GM12872 (cell line): Measurements from ENCODE around the gene HOXD10.

Source experiments
- TF ChIP-seq, protein P1 (sequence below): IDR thresholded peaks from 3 replicates; pipeline ENCODE4 v1.5.1; 2011; ENCODE audit warnings: low read depth, mild to moderate bottlenecking, low read length, moderate library complexity; ENCODE audit not compliant: insufficient read depth

The HOXD10 gene

GRCh38 chr2:176163672-176164056 is 47.1 kb downstream of the HOXD10 start:
- TF ChIP-seq, protein P1, sequence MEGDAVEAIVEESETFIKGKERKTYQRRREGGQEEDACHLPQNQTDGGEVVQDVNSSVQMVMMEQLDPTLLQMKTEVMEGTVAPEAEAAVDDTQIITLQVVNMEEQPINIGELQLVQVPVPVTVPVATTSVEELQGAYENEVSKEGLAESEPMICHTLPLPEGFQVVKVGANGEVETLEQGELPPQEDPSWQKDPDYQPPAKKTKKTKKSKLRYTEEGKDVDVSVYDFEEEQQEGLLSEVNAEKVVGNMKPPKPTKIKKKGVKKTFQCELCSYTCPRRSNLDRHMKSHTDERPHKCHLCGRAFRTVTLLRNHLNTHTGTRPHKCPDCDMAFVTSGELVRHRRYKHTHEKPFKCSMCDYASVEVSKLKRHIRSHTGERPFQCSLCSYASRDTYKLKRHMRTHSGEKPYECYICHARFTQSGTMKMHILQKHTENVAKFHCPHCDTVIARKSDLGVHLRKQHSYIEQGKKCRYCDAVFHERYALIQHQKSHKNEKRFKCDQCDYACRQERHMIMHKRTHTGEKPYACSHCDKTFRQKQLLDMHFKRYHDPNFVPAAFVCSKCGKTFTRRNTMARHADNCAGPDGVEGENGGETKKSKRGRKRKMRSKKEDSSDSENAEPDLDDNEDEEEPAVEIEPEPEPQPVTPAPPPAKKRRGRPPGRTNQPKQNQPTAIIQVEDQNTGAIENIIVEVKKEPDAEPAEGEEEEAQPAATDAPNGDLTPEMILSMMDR: no peak

GRCh38 chr2:176164201-176164600 is 47.6 kb downstream of the HOXD10 start:
- TF ChIP-seq, protein P1: no peak

DNA sequence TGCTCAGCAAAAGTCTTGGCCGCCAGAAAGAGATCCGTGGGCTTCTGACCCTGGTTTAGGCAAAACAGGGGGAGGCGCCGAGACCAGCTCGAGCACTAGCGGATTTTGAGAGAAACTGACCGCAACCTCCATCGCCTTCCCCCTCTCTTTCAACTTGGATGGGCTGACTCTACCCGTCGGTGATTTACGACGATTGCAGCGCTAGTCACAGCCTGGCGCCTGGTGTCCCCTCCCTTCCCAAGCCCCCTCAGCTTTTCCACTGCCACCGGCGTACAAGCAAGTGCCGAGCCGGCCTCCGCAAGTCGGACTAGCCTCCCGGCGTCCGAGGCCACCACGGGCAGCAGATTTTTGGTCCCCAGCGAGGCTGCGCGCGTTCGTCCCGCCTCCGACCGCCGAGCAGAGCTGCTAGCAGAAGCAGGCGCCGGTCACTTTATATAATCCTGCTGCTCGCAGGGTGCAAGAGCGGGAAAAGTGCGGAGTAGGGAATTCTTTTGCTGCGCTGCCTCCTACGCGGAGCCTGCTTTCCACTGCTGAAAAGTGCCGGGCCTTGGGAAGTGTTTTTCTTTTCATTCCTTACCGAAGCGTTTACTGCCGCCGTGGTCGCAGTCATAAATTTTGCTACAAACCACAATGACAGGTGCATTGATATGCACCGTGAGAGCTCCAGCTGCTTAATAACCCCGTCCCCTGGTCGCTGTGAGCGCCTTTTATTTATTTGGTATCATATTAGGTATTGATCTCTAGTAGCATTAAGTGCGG is 48.2 kb downstream of the HOXD10 start:
- TF ChIP-seq, protein P1: no peak

- TF ChIP-seq, protein P1: no peak
Observed at GRCh38 chr2:176165370-176166050, 48.9 kb downstream of the HOXD10 start.

- TF ChIP-seq, protein P1: no peak
Observed at GRCh38 chr2:176166272-176166671, 49.7 kb downstream of the HOXD10 start.

GRCh38 chr2:176167398-176167797 is 50.8 kb downstream of the HOXD10 start:
- TF ChIP-seq, protein P1: no peak

GRCh38 chr2:176169181-176169580 is 52.6 kb downstream of the HOXD10 start:
- TF ChIP-seq, protein P1: no peak
